Measurements from ENCODE around the gene OR13G1.

The OR13G1 gene, protein sequence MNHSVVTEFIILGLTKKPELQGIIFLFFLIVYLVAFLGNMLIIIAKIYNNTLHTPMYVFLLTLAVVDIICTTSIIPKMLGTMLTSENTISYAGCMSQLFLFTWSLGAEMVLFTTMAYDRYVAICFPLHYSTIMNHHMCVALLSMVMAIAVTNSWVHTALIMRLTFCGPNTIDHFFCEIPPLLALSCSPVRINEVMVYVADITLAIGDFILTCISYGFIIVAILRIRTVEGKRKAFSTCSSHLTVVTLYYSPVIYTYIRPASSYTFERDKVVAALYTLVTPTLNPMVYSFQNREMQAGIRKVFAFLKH

DNA sequence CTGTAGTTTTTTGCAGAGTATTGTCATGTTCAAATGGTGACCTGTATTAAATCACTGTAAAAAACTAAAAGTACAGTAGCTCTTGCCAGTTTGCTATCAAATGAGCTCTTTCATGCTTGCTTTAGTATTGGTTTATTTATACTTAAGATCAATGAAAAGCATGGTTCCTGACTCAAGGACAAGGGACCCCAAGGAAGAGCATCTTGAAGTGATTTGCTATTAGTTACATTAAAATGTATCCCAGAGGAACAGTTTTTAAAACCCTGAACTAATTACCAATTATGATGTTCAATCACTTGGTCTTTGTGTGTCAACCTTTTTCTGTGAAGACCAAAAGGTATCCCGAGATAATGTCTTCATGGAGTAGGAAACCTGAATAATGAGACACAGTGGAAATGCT lies at the start of gene OR13G1:
Gene OR13G1 (minus strand): TSS at position 101 of the 400 bp plus-strand sequence. CDS start 6,698 bp downstream, outside the sequence.
- Histone ChIP-seq H3K9me2 (ENCODE audit: low read depth, low read length) (no peaks in the 10 kb centered on the region), H3K27me3 (ENCODE audit: insufficient read depth, low read length) (no peaks in the 10 kb centered on the region), H4K20me1 (ENCODE audit: insufficient read depth, low read length) (no peaks in the 10 kb centered on the region), H3K4me2 (ENCODE audit: low read length) (no peak within 1 kb of the TSS), H3F3A (ENCODE audit: insufficient read depth, low read length) (no peaks in the 10 kb centered on the region), H3K4me1 (ENCODE audit: insufficient read depth, low read length, severe bottlenecking) (no peaks in the 10 kb centered on the region), H3K36me3 (ENCODE audit: insufficient read depth, low read length) (no peaks in the 10 kb centered on the region), H3K79me2 (ENCODE audit: insufficient read depth, low read length) (no peaks in the 10 kb centered on the region), H3K4me3 (ENCODE audit: low read depth, low read length, poor library complexity, severe bottlenecking) (no peak within 1 kb of the TSS), H3K9me3 (ENCODE audit: low read length) (no peaks in the 10 kb centered on the region), H3K9ac (ENCODE audit: low read length) (no peak within 1 kb of the TSS), H2AFZ (ENCODE audit: low read length) (no peak within 1 kb of the TSS), H3K27ac (ENCODE audit: low read depth, low read length, poor library complexity, severe bottlenecking) (no peak within 1 kb of the TSS)
- no peak for TF ChIP-seq EZH2 (IDR thresholded peaks at IDR 0.05; ENCODE audit: borderline replicate concordance, low read length)
- TF ChIP-seq, protein P1, sequence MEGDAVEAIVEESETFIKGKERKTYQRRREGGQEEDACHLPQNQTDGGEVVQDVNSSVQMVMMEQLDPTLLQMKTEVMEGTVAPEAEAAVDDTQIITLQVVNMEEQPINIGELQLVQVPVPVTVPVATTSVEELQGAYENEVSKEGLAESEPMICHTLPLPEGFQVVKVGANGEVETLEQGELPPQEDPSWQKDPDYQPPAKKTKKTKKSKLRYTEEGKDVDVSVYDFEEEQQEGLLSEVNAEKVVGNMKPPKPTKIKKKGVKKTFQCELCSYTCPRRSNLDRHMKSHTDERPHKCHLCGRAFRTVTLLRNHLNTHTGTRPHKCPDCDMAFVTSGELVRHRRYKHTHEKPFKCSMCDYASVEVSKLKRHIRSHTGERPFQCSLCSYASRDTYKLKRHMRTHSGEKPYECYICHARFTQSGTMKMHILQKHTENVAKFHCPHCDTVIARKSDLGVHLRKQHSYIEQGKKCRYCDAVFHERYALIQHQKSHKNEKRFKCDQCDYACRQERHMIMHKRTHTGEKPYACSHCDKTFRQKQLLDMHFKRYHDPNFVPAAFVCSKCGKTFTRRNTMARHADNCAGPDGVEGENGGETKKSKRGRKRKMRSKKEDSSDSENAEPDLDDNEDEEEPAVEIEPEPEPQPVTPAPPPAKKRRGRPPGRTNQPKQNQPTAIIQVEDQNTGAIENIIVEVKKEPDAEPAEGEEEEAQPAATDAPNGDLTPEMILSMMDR (IDR thresholded peaks at IDR 0.05; ENCODE audit: low read length) = no peak

DNA sequence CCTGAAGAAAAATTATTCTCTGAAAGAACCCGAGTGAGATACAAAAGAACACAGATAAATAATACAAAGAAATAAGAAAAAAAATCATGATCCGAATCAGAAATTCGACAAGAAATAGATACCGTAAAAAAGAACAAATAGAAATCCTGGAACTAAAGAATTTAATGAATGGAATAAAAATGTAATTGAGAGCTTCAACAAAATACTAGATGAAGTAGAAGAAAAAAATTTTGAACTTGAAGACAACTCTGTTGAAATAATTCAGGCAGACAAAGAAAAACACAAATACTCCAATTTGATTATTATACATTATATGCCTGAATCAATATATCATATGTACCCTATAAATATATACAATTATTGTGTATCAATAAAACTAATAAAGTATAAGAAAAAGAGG lies 41.7 kb upstream of the OR13G1 start:
- Histone ChIP-seq H3K9me2 (ENCODE audit: low read depth, low read length) (no peaks in the 10 kb centered on the region), H3K27ac (ENCODE audit: low read depth, low read length, poor library complexity, severe bottlenecking) (no peak overlapping the region), H3K4me2 (ENCODE audit: low read length) (no peak overlapping the region), H3K4me1 (ENCODE audit: insufficient read depth, low read length, severe bottlenecking) (no peaks in the 10 kb centered on the region), H3K9ac (ENCODE audit: low read length) (no peak overlapping the region), H3K4me3 (ENCODE audit: low read depth, low read length, poor library complexity, severe bottlenecking) (no peak overlapping the region), H3K27me3 (ENCODE audit: insufficient read depth, low read length) (no peaks in the 10 kb centered on the region), H4K20me1 (ENCODE audit: insufficient read depth, low read length) (no peaks in the 10 kb centered on the region), H2AFZ (ENCODE audit: low read length) (no peak overlapping the region), H3K79me2 (ENCODE audit: insufficient read depth, low read length) (no peaks in the 10 kb centered on the region), H3K9me3 (ENCODE audit: low read length) (no peaks in the 10 kb centered on the region), H3F3A (ENCODE audit: insufficient read depth, low read length) (no peaks in the 10 kb centered on the region), H3K36me3 (ENCODE audit: insufficient read depth, low read length) (no peaks in the 10 kb centered on the region)
- TF ChIP-seq, protein P1 (IDR thresholded peaks at IDR 0.05; ENCODE audit: low read length) = no peak
- no peak for TF ChIP-seq EZH2 (IDR thresholded peaks at IDR 0.05; ENCODE audit: borderline replicate concordance, low read length)

DNA sequence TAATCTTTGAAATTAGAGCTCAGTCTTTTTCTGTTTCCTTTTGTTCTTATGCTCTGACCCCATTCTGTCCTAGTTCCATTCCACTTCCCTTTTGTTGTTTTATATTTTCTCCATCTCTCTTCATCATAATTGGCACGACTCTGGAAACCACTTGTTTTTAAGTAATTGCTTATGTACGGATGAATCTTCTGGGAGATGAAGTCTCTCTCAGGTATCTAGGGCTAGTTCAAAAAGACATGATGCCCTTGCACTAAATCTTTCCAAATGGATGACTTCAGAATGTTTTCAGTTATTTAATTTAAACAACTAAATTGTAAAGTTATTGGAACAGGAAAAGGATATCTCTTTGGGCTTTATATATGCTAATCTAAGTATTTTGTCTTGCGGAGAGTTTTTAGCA lies 37.0 kb upstream of the OR13G1 start, which contains the start of gene OR6F1:
Gene OR6F1 (minus strand): TSS at position 101 of the 400 bp plus-strand sequence. CDS start 3,891 bp downstream, outside the sequence.
- Histone ChIP-seq H3K79me2 (ENCODE audit: insufficient read depth, low read length) (no peaks in the 10 kb centered on the region), H3K4me1 (ENCODE audit: insufficient read depth, low read length, severe bottlenecking) (no peaks in the 10 kb centered on the region), H3F3A (ENCODE audit: insufficient read depth, low read length) (no peaks in the 10 kb centered on the region), H3K9ac (ENCODE audit: low read length) (no peak within 1 kb of the TSS), H3K27ac (ENCODE audit: low read depth, low read length, poor library complexity, severe bottlenecking) (no peak within 1 kb of the TSS), H2AFZ (ENCODE audit: low read length) (no peak within 1 kb of the TSS), H3K9me3 (ENCODE audit: low read length) (no peaks in the 10 kb centered on the region), H4K20me1 (ENCODE audit: insufficient read depth, low read length) (no peaks in the 10 kb centered on the region), H3K4me3 (ENCODE audit: low read depth, low read length, poor library complexity, severe bottlenecking) (no peak within 1 kb of the TSS), H3K36me3 (ENCODE audit: insufficient read depth, low read length) (no peaks in the 10 kb centered on the region), H3K27me3 (ENCODE audit: insufficient read depth, low read length) (no peaks in the 10 kb centered on the region), H3K9me2 (ENCODE audit: low read depth, low read length) (no peaks in the 10 kb centered on the region), H3K4me2 (ENCODE audit: low read length) (no peak within 1 kb of the TSS)
- TF ChIP-seq EZH2 (IDR thresholded peaks at IDR 0.05; ENCODE audit: borderline replicate concordance, low read length) = no peak
- TF ChIP-seq, protein P1 (IDR thresholded peaks at IDR 0.05; ENCODE audit: low read length) = no peak

Measured in OCI-LY1 (cell line).